MCF 10A (cell line): ENCODE results near the gene RAB31. TPM values are rescaled to one million over a fixed set of nuclear protein-coding genes. Genes with fewer than 3 reads are reported as not detected.

Experiments used
- BruUV-seq: library from RNA; stranded (reverse); fragments of 400-500 nt; replicated peaks from 2 replicates; lab custom pipeline; 2021; lab: Mats Ljungman, UMichigan
- CTCF ChIA-PET: fragments of 300-600 bp; sonication (Branson Sonifier 250); formaldehyde crosslinking; extraction: SDS; loops from one replicate; lab custom pipeline; 2021; ENCODE audit warnings: antibody characterized with exemption, inconsistent platforms; lab: Yijun Ruan, JAX
- POLR2A ChIA-PET: fragments of 300-600, 350-650 bp; sonication (Branson Sonifier 250); formaldehyde crosslinking; extraction: SDS; loops from one replicate; lab custom pipeline; 2020; ENCODE audit warnings: antibody characterized with exemption, inconsistent platforms; lab: Yijun Ruan, JAX
- DNase-seq: peaks from one replicate; pipeline ENCODE4 v3.0.0-alpha.2; 2018; ENCODE audit not compliant: unreplicated experiment
- H3K27ac Mint-ChIP-seq: one replicate; pipeline ENCODE4 v1.8.0; 2022; ENCODE audit warnings: mild to moderate bottlenecking, low read depth, mixed read lengths; ENCODE audit not compliant: unreplicated experiment
- H3K27me3 Mint-ChIP-seq: one replicate; pipeline ENCODE4 v1.8.0; 2022; ENCODE audit warnings: mixed read lengths; ENCODE audit not compliant: insufficient read depth, unreplicated experiment
- H3K36me3 Mint-ChIP-seq: one replicate; pipeline ENCODE4 v1.8.0; 2022; ENCODE audit warnings: mild to moderate bottlenecking, moderate library complexity, mixed read lengths; ENCODE audit not compliant: insufficient read depth, unreplicated experiment
- H3K4me1 Mint-ChIP-seq: one replicate; pipeline ENCODE4 v1.8.0; 2022; ENCODE audit warnings: mixed read lengths; ENCODE audit not compliant: insufficient read depth, unreplicated experiment
- H3K4me3 Mint-ChIP-seq: one replicate; pipeline ENCODE4 v1.8.0; 2022; ENCODE audit warnings: mild to moderate bottlenecking, moderate library complexity, mixed read lengths; ENCODE audit not compliant: unreplicated experiment
- H3K9me3 Mint-ChIP-seq: one replicate; pipeline ENCODE4 v1.8.0; 2022; ENCODE audit warnings: mixed read lengths; ENCODE audit not compliant: unreplicated experiment
- intact Hi-C: fragments of 100-400 bp; cut with micrococcal nuclease; formaldehyde crosslinking; loops from 2 replicates; pipeline ENCODE4 v1.14.1; 2022
- total RNA-seq: library from RNA; stranded (reverse); gene quantifications from 2 replicates; pipeline ENCODE4 v1.2.3, GENCODE V29; 2022
- TF ChIP-seq, protein P1 (sequence below): fragments of 200-600 bp; IDR thresholded peaks from one replicate; pipeline ENCODE4 v1.8.0; 2022; ENCODE audit warnings: antibody characterized with exemption, mild to moderate bottlenecking; ENCODE audit not compliant: unreplicated experiment

Gene RAB31
- total RNA-seq, 1 experiment from 2014 or later, result 6.1 TPM

DNA sequence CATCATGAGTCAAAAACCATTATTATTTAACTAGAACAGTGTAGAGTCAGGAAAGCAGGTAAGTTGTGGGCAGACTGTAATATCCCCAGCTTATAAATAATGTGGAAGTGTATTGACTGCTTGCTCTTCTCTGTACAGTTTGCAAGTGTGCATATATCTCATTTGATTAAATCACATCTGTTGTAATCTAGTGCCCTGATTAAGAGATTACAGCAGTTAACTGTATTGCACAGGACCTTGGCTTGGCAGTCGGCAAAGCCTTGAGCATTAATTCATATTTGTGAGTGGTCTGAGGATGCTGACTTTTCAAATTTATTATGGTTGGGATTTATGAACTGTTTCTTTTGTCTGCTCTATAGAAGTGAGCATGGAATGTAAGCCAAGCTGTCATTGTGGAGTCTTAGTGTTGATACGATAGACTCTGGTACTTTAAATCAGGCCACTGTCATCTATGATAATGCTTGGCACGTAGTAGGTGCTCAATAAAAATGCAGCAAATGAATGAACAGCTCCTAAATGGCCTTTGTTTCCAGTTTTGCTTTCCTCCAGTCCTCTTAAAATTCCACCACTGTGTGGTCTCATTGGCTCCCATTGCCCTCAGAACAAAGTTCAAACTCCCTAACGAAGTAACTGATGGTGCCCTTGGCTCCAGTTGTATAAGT is 48.3 kb downstream of the RAB31 start:
- ChIA-PET POLR2A (no interaction called here), CTCF (interaction anchor here (0.9 to 1.9 kb wide), 3 partner anchors 13 to 15 kb away, joined by 3 to 7 read pairs (median 5); no protein-coding TSS in a partner anchor)
- H3K36me3 Mint-ChIP-seq, result no peaks in the 10 kb centered on the region
- no peaks in the 10 kb centered on the region for H3K27me3 Mint-ChIP-seq
- intact Hi-C loops, result no loop called here
- peaks cover 7% of the 10 kb centered on the region for H3K4me1 Mint-ChIP-seq
- TF ChIP-seq, protein P1, sequence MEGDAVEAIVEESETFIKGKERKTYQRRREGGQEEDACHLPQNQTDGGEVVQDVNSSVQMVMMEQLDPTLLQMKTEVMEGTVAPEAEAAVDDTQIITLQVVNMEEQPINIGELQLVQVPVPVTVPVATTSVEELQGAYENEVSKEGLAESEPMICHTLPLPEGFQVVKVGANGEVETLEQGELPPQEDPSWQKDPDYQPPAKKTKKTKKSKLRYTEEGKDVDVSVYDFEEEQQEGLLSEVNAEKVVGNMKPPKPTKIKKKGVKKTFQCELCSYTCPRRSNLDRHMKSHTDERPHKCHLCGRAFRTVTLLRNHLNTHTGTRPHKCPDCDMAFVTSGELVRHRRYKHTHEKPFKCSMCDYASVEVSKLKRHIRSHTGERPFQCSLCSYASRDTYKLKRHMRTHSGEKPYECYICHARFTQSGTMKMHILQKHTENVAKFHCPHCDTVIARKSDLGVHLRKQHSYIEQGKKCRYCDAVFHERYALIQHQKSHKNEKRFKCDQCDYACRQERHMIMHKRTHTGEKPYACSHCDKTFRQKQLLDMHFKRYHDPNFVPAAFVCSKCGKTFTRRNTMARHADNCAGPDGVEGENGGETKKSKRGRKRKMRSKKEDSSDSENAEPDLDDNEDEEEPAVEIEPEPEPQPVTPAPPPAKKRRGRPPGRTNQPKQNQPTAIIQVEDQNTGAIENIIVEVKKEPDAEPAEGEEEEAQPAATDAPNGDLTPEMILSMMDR, result no peak
- BruUV-seq, result no TSS peak
- H3K9me3 Mint-ChIP-seq, result no peaks in the 10 kb centered on the region
- H3K4me3 Mint-ChIP-seq, result no peak overlapping the region
- no peak overlapping the region for H3K27ac Mint-ChIP-seq
- no peak for DNase-seq

DNA sequence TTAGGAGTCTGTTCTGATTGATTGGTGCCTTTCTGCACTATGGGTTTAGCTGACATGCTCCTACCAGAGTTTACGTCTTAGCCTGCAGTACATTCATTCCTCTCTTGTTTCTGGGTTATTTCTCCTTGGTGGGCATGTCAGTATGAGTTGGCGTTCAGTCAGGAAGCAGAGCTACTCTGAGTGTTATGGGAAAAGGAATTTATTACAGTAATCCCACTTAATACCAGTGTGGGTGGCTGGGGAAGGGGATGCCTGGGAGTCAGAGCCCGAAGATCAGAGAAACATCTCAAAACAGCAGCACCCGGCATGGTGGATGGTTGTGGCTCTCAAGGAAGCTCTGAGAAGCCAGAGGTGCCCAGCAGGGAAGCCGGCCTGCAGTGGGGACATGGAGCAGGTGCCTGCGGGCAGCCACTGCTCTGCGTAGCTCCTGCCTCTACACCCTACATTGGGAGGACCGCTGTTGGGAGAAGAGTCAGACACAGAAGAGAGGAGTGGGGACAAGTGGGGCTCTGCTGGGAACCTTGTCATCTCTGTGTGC is 48.9 kb downstream of the RAB31 start:
- Mint-ChIP-seq H3K9me3 (no peaks in the 10 kb centered on the region), H3K4me3 (no peak overlapping the region), H3K4me1 (peaks cover 7% of the 10 kb centered on the region), H3K27ac (no peak overlapping the region), H3K36me3 (no peaks in the 10 kb centered on the region), H3K27me3 (no peaks in the 10 kb centered on the region)
- TF ChIP-seq, protein P1, result no peak
- ChIA-PET CTCF (interaction anchor here (0.9 kb wide), 1 partner anchor 14 kb away, joined by 5 read pairs; no protein-coding TSS in a partner anchor), POLR2A (no interaction called here)
- BruUV-seq, result no TSS peak
- intact Hi-C loops, result no loop called here
- DNase-seq, result no peak

DNA sequence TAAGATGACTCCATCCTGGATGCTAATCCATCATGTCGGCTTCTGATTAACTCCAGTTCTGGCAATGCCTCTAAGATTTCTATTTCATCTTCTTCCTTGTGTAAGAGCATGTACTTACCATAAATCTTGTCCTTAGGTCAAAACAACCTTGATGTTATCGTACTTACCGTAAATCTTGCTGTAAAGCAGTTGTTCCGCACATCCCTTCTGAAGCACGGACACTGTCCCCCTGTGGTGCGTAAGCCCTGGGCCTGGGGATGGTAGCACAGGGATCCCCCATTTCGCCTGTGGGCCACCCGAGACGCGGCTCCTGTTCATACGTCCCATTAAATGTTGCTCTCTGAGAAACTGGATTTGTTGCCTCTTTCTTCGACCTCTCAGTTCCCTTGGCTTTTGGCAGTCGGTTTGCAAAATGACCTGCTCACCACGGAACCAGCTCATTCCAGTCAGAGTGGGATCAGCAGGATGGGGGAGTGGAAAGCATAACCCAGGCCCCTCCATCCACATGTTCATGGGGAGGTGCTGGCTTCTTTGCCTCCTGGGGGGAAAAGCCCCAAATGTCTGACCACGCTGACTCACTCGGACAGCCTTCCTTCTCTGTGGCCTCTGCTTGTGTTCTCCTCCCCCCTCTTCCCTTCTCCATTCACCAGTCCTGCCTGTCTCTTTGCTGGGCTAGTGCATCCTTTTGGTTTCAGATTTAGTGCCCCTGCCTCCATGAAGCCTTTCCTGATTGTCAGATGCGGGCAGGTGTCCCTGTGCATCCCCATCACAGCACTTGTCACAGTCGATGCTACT is 49.9 kb downstream of the RAB31 start:
- BruUV-seq, result no TSS peak
- intact Hi-C loops, result no loop called here
- Mint-ChIP-seq H3K27me3 (no peaks in the 10 kb centered on the region), H3K9me3 (no peaks in the 10 kb centered on the region), H3K4me1 (peaks cover 7% of the 10 kb centered on the region), H3K36me3 (no peaks in the 10 kb centered on the region), H3K4me3 (no peak overlapping the region), H3K27ac (no peak overlapping the region)
- POLR2A ChIA-PET, result no interaction called here
- peak; percentile 28 for DNase-seq
- CTCF ChIA-PET, result no interaction called here
- TF ChIP-seq, protein P1, result no peak

DNA sequence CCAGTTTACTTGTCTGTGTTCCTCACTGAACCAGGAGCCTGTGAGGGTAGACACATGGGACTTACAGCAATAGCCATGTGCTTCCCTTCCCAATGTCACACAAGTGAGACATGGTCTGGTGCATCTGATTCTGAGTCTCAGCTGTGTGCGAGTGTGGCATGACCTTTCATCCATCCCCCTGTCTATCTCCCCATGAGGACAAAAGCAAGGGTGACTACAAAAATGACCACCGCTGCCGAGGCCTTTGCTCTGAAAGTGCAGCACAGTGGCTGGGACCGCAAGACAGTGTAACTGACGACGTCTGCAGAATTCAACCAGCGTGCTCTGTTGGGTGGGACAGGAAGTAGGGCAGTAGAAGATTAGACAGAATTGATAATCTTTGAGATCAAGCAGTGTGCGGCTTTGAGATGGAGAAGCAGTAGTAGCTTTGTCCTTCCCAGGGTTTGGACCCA is 50.5 kb downstream of the RAB31 start:
- no peak overlapping the region for H3K27ac Mint-ChIP-seq
- no peak overlapping the region for H3K4me3 Mint-ChIP-seq
- no peaks in the 10 kb centered on the region for H3K36me3 Mint-ChIP-seq
- TF ChIP-seq, protein P1, result no peak
- no TSS peak for BruUV-seq
- intact Hi-C loops, result no loop called here
- ChIA-PET POLR2A (no interaction called here), CTCF (no interaction called here)
- no peak for DNase-seq
- peaks cover 2% of the 10 kb centered on the region for H3K4me1 Mint-ChIP-seq
- H3K27me3 Mint-ChIP-seq, result no peaks in the 10 kb centered on the region
- H3K9me3 Mint-ChIP-seq, result no peaks in the 10 kb centered on the region
